ENCODE results near the gene RNF126. TPM values are rescaled to one million over a fixed set of nuclear protein-coding genes. Genes with fewer than 3 reads are reported as not detected.

Gene RNF126
- total RNA-seq, 1 donor from 2014 or later: 39.0 TPM

DNA sequence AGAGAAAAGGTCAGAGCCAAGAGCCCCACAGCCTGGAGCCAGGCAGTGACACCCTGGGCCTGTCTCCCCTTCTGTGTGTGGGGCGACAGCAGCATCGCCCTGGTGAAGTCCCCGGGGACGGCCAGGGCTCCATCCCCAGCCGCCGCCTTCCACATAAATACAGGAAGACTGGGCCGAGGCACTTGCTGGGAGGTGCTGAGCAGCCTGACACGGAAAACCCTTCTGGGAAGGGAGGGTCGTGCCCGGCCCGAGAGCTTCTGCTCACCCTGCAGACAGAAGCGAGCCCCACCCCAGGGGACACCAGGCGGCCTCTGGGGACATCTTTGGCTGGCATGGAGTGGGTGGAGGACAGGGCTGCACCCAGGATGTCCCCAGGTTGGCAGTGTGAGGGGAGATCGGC, 18.2 kb downstream of the RNF126 start:
- TF ChIP-seq, protein P1, sequence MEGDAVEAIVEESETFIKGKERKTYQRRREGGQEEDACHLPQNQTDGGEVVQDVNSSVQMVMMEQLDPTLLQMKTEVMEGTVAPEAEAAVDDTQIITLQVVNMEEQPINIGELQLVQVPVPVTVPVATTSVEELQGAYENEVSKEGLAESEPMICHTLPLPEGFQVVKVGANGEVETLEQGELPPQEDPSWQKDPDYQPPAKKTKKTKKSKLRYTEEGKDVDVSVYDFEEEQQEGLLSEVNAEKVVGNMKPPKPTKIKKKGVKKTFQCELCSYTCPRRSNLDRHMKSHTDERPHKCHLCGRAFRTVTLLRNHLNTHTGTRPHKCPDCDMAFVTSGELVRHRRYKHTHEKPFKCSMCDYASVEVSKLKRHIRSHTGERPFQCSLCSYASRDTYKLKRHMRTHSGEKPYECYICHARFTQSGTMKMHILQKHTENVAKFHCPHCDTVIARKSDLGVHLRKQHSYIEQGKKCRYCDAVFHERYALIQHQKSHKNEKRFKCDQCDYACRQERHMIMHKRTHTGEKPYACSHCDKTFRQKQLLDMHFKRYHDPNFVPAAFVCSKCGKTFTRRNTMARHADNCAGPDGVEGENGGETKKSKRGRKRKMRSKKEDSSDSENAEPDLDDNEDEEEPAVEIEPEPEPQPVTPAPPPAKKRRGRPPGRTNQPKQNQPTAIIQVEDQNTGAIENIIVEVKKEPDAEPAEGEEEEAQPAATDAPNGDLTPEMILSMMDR (IDR thresholded peaks at IDR 0.05): no peak
- Histone ChIP-seq H3K27me3 (no peaks in the 10 kb centered on the region), H3K4me1 (peaks cover 3 to 4% of the 10 kb centered on the region in 2 donors), H3K4me3 (no peak overlapping the region), H3K36me3 (peaks cover 44 to 47% of the 10 kb centered on the region in 2 donors), H3K27ac (no peak overlapping the region), H3K9me3 (no peaks in the 10 kb centered on the region)
- intact Hi-C loops (cut with DNase I): no loop called here
- no peak for DNase-seq (ENCODE audit: low spot score in 2 of 2)

DNA sequence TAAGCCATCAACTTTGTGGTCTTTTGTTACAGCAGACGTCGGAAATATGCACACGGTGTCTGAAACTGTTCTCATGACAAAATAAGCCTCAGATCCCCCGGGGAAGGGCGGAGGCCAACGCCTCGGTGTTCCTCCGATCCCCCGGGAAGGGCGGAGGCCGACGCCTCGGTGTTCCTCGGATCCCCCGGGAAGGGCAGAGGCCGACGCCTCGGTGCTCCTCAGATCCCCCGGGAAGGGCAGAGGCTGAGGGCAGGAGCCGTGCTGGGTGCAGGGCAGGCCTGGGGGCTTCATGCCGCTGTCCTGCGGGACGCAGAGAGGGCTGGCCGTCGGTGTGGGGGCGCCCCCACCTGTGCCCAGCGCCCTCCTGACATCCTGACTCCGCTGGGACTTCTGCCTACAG, 18.7 kb downstream of the RNF126 start:
- TF ChIP-seq, protein P1 (IDR thresholded peaks at IDR 0.05): no peak
- intact Hi-C loops (cut with DNase I): no loop called here
- no peak for DNase-seq (ENCODE audit: low spot score in 2 of 2)
- H3K27me3 ChIP-seq: no peaks in the 10 kb centered on the region
- peaks cover 39 to 43% of the 10 kb centered on the region in 2 donors for H3K36me3 ChIP-seq
- H3K27ac ChIP-seq: no peak overlapping the region
- no peak overlapping the region for H3K4me3 ChIP-seq
- no peaks in the 10 kb centered on the region for H3K9me3 ChIP-seq
- peaks cover 3 to 4% of the 10 kb centered on the region in 2 donors for H3K4me1 ChIP-seq

DNA sequence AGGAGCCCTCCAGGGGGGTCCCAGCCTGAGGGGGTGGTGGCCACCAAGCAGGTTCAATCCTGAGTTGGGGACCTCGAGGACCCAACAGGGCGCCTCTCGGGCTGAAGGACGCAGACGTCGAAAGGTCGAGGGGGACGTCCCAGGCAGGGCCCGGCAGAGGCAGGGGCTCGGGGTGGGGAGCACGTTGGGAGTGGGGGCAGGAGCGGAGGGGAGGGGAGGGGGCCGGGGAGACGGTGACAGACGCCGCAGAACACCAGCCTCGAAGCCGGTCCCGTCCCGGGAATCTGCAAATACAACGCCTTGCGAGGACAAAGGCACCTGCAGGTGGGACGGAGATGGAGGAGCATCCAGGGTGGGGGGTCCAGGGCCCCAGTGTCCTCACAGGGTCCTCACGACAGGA, 19.3 kb downstream of the RNF126 start:
- H3K36me3 ChIP-seq: peaks cover 33 to 36% of the 10 kb centered on the region in 2 donors
- TF ChIP-seq, protein P1 (IDR thresholded peaks at IDR 0.05): no peak
- H3K4me3 ChIP-seq: no peak overlapping the region
- DNase-seq (ENCODE audit: low spot score in 2 of 2): no peak
- H3K27me3 ChIP-seq: no peaks in the 10 kb centered on the region
- H3K4me1 ChIP-seq: peaks cover 6 to 10% of the 10 kb centered on the region in 2 donors
- no peaks in the 10 kb centered on the region for H3K9me3 ChIP-seq
- intact Hi-C loops (cut with DNase I): no loop called here
- no peak overlapping the region for H3K27ac ChIP-seq

DNA sequence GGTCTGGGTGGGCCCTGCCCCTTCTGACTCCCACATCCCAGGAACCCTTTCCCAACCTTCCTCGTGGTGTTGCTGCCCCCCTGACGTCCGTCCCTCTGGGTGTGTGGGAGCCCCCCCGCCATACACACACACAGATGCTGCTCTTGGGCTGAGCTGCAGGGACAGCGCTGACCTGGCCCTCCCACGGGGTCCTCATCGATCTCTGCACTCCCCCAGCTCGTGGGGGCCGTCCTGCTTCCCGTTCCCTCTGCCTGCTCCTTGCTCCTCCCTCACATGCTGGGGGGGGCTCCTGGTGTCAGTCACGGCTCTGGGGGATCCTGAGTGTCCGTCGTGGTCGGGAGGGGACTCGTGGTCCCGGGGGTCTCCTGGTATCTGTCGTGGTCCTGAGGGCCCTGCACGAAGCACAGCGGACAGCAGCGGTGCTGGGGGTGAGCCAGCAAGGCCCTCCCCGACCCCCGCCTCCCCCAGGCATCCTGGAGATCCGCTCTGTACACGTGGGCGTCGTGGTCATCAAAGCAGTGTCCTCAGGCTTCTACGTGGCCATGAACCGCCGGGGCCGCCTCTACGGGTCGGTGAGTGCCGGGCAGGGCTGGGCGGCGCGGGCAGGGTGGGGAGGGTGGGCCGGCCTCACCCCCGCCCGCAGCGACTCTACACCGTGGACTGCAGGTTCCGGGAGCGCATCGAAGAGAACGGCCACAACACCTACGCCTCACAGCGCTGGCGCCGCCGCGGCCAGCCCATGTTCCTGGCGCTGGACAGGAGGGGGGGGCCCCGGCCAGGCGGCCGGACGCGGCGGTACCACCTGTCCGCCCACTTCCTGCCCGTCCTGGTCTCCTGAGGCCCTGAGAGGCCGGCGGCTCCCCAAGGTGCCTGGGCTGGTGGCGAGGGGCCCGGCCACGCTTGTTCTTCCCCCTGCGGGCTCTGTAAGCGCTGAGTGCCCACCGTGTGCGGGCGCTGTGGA, 20.0 kb downstream of the RNF126 start:
- TF ChIP-seq, protein P1 (IDR thresholded peaks at IDR 0.05): no peak
- Histone ChIP-seq H3K4me3 (no peak overlapping the region), H3K9me3 (no peaks in the 10 kb centered on the region), H3K4me1 (peaks cover 6 to 13% of the 10 kb centered on the region in 2 donors), H3K27ac (no peak overlapping the region), H3K27me3 (no peaks in the 10 kb centered on the region), H3K36me3 (peaks cover 26 to 29% of the 10 kb centered on the region in 2 donors)
- intact Hi-C loops (cut with DNase I): no loop called here
- DNase-seq (ENCODE audit: low spot score in 2 of 2): no peak

DNA sequence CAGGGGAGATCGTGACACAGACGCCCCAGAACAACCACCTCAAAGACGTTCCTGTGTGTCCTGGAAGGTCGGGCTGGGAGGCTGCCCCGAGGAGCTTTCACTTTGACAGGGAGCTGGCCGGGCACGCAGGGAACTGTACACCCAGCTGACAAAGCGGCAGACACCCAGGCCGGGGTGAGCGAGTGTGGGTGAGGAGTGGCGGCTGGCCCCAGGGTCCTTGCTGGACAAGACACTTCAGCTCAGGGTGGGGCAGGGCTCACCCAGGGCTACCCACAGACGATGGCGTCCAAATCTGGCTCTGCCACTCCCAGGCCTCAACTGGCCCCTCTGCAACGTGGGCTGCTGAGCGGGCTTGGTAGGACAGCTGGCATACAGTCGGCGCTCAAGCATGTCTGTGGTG, 21.3 kb downstream of the RNF126 start:
- no peaks in the 10 kb centered on the region for H3K27me3 ChIP-seq
- TF ChIP-seq, protein P1 (IDR thresholded peaks at IDR 0.05): no peak
- peaks cover 13 to 16% of the 10 kb centered on the region in 2 donors for H3K36me3 ChIP-seq
- H3K9me3 ChIP-seq: no peaks in the 10 kb centered on the region
- peaks cover 6 to 13% of the 10 kb centered on the region in 2 donors for H3K4me1 ChIP-seq
- intact Hi-C loops (cut with DNase I): no loop called here
- no peak for DNase-seq (ENCODE audit: low spot score in 2 of 2)
- H3K4me3 ChIP-seq: no peak overlapping the region
- no peak overlapping the region for H3K27ac ChIP-seq

Data from ascending aorta (tissue), 2 donors.